Limb (tissue), 2 donors: ENCODE results near the gene FPGS.
A peak's percentile ranks its signal among the peaks of the same experiment; 100 is the strongest.

Experiments used
- DNase-seq, 2 donors: peaks; one replicate each; pipeline ENCODE4 v3.0.0-alpha.2; 2016; ENCODE audit errors: extremely low spot score in 2 of 2

FPGS gene

GRCh38 chr9:127788337-127789011 is 14.2 kb upstream of the FPGS start:
- no peak for DNase-seq

GRCh38 chr9:127789179-127789578 is 13.5 kb upstream of the FPGS start:
- DNase-seq, result no peak

GRCh38 chr9:127790094-127790855 is 12.4 kb upstream of the FPGS start:
- no peak for DNase-seq

GRCh38 chr9:127791085-127791484 is 11.6 kb upstream of the FPGS start:
- no peak for DNase-seq

- DNase-seq, result no peak
Measured at GRCh38 chr9:127792417-127793031, 10.2 kb upstream of the FPGS start.

- no peak for DNase-seq
Measured at GRCh38 chr9:127793093-127793708, 9.5 kb upstream of the FPGS start.

GRCh38 chr9:127794001-127794791 is 8.5 kb upstream of the FPGS start:
- DNase-seq, result no peak

- no peak for DNase-seq
Measured at GRCh38 chr9:127796225-127796813, 6.4 kb upstream of the FPGS start.

GRCh38 chr9:127796852-127797370 is 5.8 kb upstream of the FPGS start:
- no peak for DNase-seq

GRCh38 chr9:127801955-127802575 is 617 bp upstream of the FPGS start:
- DNase-seq, result no peak

- DNase-seq, result no peak
Measured at GRCh38 chr9:127803507-127804352, 1.0 kb downstream of the FPGS start.

GRCh38 chr9:127805620-127806019 is 2.9 kb downstream of the FPGS start:
- no peak for DNase-seq

- DNase-seq, result no peak
Measured at GRCh38 chr9:127806871-127807270, 4.2 kb downstream of the FPGS start.

- no peak for DNase-seq
Measured at GRCh38 chr9:127808347-127809001, 5.8 kb downstream of the FPGS start.

GRCh38 chr9:127809002-127809539 is 6.4 kb downstream of the FPGS start:
- no peak for DNase-seq

GRCh38 chr9:127809540-127810377 is 7.1 kb downstream of the FPGS start:
- peak in 1 of 2 donors; percentile 76 for DNase-seq

GRCh38 chr9:127810378-127811187 is 7.9 kb downstream of the FPGS start:
- no peak for DNase-seq
